ENCODE measurements around the gene LILRA5.

DNA sequence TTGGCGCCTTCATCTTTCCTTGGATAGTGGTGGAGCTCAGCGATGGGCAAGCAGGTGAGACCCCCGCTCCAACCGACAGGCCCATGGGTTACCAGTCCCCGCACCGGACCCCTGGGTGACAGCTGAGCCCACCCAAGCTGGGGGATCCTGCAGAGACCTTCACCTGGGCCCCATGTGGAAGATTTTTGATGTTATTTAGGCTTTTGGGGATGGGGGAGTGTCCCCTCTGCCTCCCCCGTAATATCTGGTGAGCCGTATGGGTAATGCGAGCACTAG, 4.9 kb upstream of the LILRA5 start:
- no peak for TF ChIP-seq CTCF (IDR thresholded peaks at IDR 0.05)
- TF ChIP-seq POLR2A (IDR thresholded peaks at IDR 0.05): no peak
- no peak for TF ChIP-seq EP300 (IDR thresholded peaks at IDR 0.05)

All from ovary (tissue), 3 donors.